HUDEP-2 (cell line): ENCODE results near the gene ZSWIM8.
"Not testable (repeated sequence)": the region's sequence is repeated elsewhere in the genome, so short reads cannot be mapped to it uniquely, and the experiment has no call there.

Experiments
- DNase-seq, 76 experiments: peaks; one replicate each; lab custom pipeline; 2025; ENCODE audit not compliant: unreplicated experiment in 76 of 76; lab: John Stamatoyannopoulos, UW

ZSWIM8 gene

GRCh38 chr10:73796035-73796434 lies 10.6 kb downstream of the ZSWIM8 start:
- DNase-seq, result not testable (repeated sequence)

GRCh38 chr10:73796766-73797165 lies 11.4 kb downstream of the ZSWIM8 start:
- DNase-seq, result no peak

GRCh38 chr10:73797324-73798025 lies 12.1 kb downstream of the ZSWIM8 start:
- no peak for DNase-seq

GRCh38 chr10:73798087-73798486 lies 12.7 kb downstream of the ZSWIM8 start:
- no peak for DNase-seq

- no peak for DNase-seq
Measured at GRCh38 chr10:73798927-73799560, 13.6 kb downstream of the ZSWIM8 start.

- DNase-seq, result no peak
Measured at GRCh38 chr10:73799899-73800559, 14.6 kb downstream of the ZSWIM8 start.

- no peak for DNase-seq
Measured at GRCh38 chr10:73800560-73801252, 15.3 kb downstream of the ZSWIM8 start.

GRCh38 chr10:73801253-73801590 lies 15.8 kb downstream of the ZSWIM8 start:
- DNase-seq, result no peak

GRCh38 chr10:73802276-73802991 lies 17.0 kb downstream of the ZSWIM8 start:
- no peak for DNase-seq

GRCh38 chr10:73803680-73804286 lies 18.4 kb downstream of the ZSWIM8 start:
- DNase-seq, result no peak

GRCh38 chr10:73806176-73806950 lies 21.0 kb downstream of the ZSWIM8 start:
- DNase-seq, result no peak

GRCh38 chr10:73807471-73807870 lies 22.1 kb downstream of the ZSWIM8 start:
- no peak for DNase-seq

- no peak for DNase-seq
Measured at GRCh38 chr10:73808021-73808815, 22.8 kb downstream of the ZSWIM8 start.

GRCh38 chr10:73809061-73809818 lies 23.8 kb downstream of the ZSWIM8 start:
- DNase-seq, result peak in 7 of 76 experiments; percentile 10 to 46 (median 24)

- no peak for DNase-seq
Measured at GRCh38 chr10:73810358-73810734, 24.9 kb downstream of the ZSWIM8 start.

GRCh38 chr10:73810735-73811465 lies 25.5 kb downstream of the ZSWIM8 start:
- peak in 21 of 76 experiments; percentile 8 to 37 (median 20) for DNase-seq

- no peak for DNase-seq
Measured at GRCh38 chr10:73812657-73813056, 27.3 kb downstream of the ZSWIM8 start.
